ENCODE data around the gene FOXN3.
"Not testable (repeated sequence)": the region's sequence is repeated elsewhere in the genome, so short reads cannot be mapped to it uniquely, and the experiment has no call there.

Gene FOXN3

GRCh38 chr14:89296281-89296745 is 120.7 kb downstream of the FOXN3 start:
- DNase-seq = no peak

GRCh38 chr14:89294872-89295271 is 122.2 kb downstream of the FOXN3 start:
- DNase-seq = no peak

- DNase-seq = not testable (repeated sequence)
These were observed 122.6 kb downstream of the FOXN3 start for GRCh38 chr14:89294469-89294868.

GRCh38 chr14:89294060-89294459 is 123.0 kb downstream of the FOXN3 start:
- no peak for DNase-seq

GRCh38 chr14:89293314-89293916 is 123.6 kb downstream of the FOXN3 start:
- no peak for DNase-seq

- no peak for DNase-seq
These were observed 124.3 kb downstream of the FOXN3 start for GRCh38 chr14:89292579-89293313.

- no peak for DNase-seq
These were observed 125.6 kb downstream of the FOXN3 start for GRCh38 chr14:89291351-89291940.

- no peak for DNase-seq
These were observed 126.2 kb downstream of the FOXN3 start for GRCh38 chr14:89290813-89291212.

GRCh38 chr14:89289477-89289876 is 127.6 kb downstream of the FOXN3 start:
- DNase-seq = no peak

GRCh38 chr14:89288114-89288513 is 128.9 kb downstream of the FOXN3 start:
- DNase-seq = no peak

GRCh38 chr14:89284333-89285058 is 132.5 kb downstream of the FOXN3 start:
- no peak for DNase-seq

GRCh38 chr14:89283327-89284060 is 133.5 kb downstream of the FOXN3 start:
- DNase-seq = no peak

- DNase-seq = no peak
These were observed 134.8 kb downstream of the FOXN3 start for GRCh38 chr14:89282191-89282590.

- no peak for DNase-seq
These were observed 136.4 kb downstream of the FOXN3 start for GRCh38 chr14:89280600-89280999.

- DNase-seq = no peak
These were observed 137.3 kb downstream of the FOXN3 start for GRCh38 chr14:89279649-89280232.

- DNase-seq = no peak
These were observed 139.8 kb downstream of the FOXN3 start for GRCh38 chr14:89277203-89277602.

GRCh38 chr14:89276424-89276975 is 140.5 kb downstream of the FOXN3 start:
- DNase-seq = no peak

- no peak for DNase-seq
These were observed 146.4 kb downstream of the FOXN3 start for GRCh38 chr14:89270439-89271227.

- no peak for DNase-seq
These were observed 147.6 kb downstream of the FOXN3 start for GRCh38 chr14:89269404-89269803.

GRCh38 chr14:89268514-89268913 is 148.5 kb downstream of the FOXN3 start:
- DNase-seq = no peak

- no peak for DNase-seq
These were observed 149.4 kb downstream of the FOXN3 start for GRCh38 chr14:89267656-89268055.

All from SIG-M5 (cell line).